C4-2B (cell line): Measurements from ENCODE around the gene WNT2B.

ENCODE experiments used
- H3K27ac ChIP-seq: fragments of 450-650 bp; 2 replicates; pipeline ENCODE4 v1.5.1; 2017
- ZFX ChIP-seq: fragments of 450-650 bp; IDR thresholded peaks from 2 replicates; pipeline ENCODE4 v1.6.1; 2017
- TF ChIP-seq, protein P1 (sequence below): fragments of 450-650 bp; conservative IDR thresholded peaks from 2 replicates; pipeline ENCODE4 v1.5.1; 2017; ENCODE audit warnings: mild to moderate bottlenecking

The WNT2B gene

DNA sequence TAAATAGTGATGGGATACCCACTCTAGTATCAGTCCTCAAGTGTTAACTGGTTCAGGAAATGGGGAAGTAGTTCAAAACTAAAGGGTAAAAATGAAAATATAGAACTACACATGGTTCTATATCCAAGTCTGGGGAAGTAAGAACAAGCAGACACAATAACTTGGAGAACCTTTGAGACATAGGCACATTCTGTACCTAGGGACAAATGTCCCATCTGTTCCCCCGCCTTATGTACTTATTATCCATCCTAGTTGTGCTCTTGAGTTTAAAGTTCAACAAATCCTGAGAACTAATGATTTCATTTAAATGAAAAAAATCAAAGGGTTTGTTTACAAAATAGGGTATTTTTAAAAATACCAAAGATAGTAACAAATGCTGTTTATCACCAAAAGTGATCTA lies 32.5 kb downstream of the WNT2B start:
- TF ChIP-seq ZFX: no peak
- TF ChIP-seq, protein P1, sequence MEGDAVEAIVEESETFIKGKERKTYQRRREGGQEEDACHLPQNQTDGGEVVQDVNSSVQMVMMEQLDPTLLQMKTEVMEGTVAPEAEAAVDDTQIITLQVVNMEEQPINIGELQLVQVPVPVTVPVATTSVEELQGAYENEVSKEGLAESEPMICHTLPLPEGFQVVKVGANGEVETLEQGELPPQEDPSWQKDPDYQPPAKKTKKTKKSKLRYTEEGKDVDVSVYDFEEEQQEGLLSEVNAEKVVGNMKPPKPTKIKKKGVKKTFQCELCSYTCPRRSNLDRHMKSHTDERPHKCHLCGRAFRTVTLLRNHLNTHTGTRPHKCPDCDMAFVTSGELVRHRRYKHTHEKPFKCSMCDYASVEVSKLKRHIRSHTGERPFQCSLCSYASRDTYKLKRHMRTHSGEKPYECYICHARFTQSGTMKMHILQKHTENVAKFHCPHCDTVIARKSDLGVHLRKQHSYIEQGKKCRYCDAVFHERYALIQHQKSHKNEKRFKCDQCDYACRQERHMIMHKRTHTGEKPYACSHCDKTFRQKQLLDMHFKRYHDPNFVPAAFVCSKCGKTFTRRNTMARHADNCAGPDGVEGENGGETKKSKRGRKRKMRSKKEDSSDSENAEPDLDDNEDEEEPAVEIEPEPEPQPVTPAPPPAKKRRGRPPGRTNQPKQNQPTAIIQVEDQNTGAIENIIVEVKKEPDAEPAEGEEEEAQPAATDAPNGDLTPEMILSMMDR: no peak
- no peak overlapping the region for H3K27ac ChIP-seq

DNA sequence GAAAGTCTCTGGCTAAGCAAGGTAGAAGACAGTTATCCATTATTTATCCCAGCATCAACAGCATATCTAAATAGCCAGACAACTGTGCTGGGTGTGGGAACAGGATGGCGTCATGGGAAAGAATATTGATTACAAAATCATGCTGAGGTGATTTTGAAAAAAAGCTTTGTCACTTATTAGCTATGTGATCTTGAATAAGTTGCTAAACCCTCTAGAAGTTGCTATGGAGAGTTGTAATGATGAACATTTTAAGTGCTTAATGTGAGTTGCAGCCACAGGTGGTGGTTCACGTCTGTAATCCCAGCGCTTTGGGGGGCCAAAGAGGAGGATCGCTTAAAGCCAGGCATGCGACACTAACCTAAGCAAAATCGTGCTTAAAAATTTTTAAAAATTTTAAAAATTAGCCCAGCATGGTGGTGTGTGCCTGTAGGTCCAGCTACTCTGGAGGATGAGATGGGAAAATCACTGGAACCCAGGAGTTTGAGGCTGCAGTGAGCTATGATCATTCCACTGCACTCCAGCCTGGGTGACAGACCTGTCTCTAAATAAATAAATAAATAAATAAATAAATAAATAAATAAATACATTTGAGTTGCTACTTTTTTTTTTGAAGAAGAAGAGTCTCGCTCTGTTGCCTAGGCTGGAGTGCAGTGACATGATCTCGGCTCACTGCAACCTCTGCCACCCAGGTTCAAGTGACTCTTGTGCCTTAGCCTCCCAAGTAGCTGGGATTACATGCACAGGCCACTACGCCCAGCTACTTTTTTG lies 33.6 kb downstream of the WNT2B start:
- H3K27ac ChIP-seq: no peak overlapping the region
- no peak for TF ChIP-seq ZFX
- TF ChIP-seq, protein P1: no peak

DNA sequence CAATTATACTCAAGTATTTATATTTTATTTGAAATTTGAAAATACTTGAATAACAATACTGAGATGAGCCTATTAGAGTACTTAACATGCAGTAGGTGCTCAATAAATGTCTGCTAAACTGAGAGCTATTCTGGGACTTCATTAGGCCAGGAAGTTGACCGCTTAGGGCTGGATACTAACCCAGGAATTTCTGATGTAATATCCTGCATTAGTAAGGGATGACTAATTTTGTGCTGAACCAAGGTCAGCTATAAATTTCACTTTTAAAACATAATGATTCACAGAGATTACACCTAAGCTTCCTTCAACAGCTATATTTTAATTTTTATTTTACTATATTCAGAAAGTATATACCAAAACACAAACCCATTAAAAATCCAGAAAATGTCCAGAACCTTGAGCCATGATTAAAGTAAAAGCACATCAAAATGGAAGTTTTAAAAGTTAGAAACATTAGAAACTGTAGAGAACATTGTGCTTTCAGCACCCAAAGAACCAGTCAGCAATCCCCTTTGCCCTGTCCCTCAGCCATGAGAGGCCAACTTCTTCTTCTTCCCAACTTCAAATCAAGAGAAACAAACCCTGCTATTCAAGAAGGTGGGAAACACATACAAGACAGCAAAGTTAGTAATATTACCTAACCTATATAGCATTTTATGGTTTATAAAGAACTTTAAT lies 35.4 kb downstream of the WNT2B start:
- no peak for TF ChIP-seq ZFX
- TF ChIP-seq, protein P1: no peak
- H3K27ac ChIP-seq: no peak overlapping the region

DNA sequence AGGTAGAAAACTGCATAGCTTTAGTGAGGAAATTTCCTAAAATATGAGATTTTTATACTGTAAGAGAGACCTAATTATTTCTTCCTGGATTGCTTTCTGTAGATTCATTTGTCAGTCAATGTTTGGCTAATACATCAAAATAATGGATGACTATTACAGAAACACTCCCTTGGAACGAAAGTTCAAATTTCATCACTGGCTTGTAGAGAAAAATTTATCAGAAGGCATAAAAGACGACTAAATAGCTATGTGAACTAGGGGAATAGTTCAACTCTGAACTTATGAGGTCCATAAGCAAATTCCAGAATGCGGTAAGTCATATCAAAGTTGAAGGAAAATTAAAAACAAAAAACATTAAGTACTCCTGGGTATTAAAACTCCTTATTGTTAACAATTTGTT lies 36.0 kb downstream of the WNT2B start:
- TF ChIP-seq, protein P1: no peak
- TF ChIP-seq ZFX: no peak
- no peak overlapping the region for H3K27ac ChIP-seq

DNA sequence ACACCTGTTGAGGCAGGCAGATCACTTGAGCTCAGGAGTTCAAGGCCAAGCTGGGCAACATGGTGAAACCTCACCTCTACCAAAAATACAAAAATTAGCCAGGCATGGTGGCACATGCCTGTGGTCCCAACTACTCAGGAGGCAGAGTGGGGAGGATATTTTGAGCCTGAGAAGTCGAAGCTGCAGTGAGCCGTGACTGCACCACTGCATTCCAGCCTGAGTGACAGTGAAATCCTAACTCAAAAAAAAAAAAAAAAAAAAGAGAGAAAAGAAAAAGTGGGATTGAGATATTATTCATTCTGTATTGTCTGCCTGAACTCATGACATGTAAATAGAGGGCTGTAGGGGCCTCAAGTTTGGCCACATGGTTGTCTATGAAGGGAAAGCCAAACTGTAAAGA lies 37.3 kb downstream of the WNT2B start:
- TF ChIP-seq, protein P1: no peak
- TF ChIP-seq ZFX: no peak
- H3K27ac ChIP-seq: no peak overlapping the region

DNA sequence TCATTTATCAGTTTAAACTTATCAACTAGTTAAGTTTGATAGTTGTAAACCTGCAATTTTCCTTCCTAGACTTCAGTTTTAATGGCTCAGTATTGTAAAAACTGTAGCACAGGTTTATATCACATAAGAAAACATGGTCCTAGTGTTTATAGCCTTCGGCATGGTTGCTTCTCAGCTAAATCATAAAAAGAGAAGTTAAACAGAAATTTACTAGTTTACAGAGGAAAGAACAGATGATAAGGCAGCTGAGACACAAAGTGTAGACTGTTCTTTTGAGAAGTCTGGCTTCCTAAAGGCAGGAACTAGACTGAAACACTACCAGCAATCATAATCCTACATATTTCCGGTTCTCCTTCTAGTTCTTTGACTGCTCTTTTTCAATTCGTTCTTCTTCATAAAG lies 39.8 kb downstream of the WNT2B start:
- H3K27ac ChIP-seq: peak overlapping the region; percentile 52; the same call in 1 of the 2 replicates
- no peak for TF ChIP-seq ZFX
- TF ChIP-seq, protein P1: no peak

DNA sequence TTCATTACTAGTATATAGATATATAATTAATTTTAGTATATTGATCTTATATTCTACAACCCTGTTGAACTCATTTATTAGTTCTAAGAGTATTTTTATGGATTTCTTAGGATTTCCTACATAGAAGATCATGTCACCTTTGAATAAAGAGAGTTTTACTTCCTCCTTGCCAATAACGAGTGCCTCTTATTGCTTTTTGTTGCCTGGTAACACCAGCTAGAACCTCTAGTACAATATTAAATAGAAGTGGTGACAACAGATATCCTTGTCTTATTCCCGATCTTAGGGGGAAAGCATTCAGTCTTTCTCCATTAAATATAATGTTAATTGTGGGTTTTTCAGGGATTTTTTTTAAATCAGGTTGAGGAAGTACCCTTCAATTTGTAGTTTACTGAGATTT lies 40.8 kb downstream of the WNT2B start:
- no peak for TF ChIP-seq ZFX
- TF ChIP-seq, protein P1: no peak

More for the DNA sequence above, 40.8 kb downstream of the WNT2B start:
- H3K27ac ChIP-seq: no peak overlapping the region
